Measurements from ENCODE around the gene LRRC36.

GRCh38 chr16:67423611-67424260 lies 97.1 kb downstream of the LRRC36 start:
- TF ChIP-seq CTCF (IDR thresholded peaks at IDR 0.05 in 2 of 3, conservative IDR thresholded peaks at IDR 0.05 in 1 of 3; ENCODE audit: borderline replicate concordance in 1 of 3, insufficient read depth in 1 of 3, low read depth in 2 of 3, low read length in 2 of 3): no peak
- TF ChIP-seq FOSL1 (IDR thresholded peaks at IDR 0.05; ENCODE audit: low read depth): no peak
- TF ChIP-seq POLR2AphosphoS5 (IDR thresholded peaks at IDR 0.05; ENCODE audit: low read depth, low read length): no peak
